ENCODE results near the gene PCDH9. TPM values are rescaled to one million over a fixed set of nuclear protein-coding genes. Genes with fewer than 3 reads are reported as not detected.
"Not testable (repeated sequence)": the region's sequence is repeated elsewhere in the genome, so short reads cannot be mapped to it uniquely, and the experiment has no call there.

Gene PCDH9
- total RNA-seq, 1 donor from 2014 or later, result 10.4 TPM

DNA sequence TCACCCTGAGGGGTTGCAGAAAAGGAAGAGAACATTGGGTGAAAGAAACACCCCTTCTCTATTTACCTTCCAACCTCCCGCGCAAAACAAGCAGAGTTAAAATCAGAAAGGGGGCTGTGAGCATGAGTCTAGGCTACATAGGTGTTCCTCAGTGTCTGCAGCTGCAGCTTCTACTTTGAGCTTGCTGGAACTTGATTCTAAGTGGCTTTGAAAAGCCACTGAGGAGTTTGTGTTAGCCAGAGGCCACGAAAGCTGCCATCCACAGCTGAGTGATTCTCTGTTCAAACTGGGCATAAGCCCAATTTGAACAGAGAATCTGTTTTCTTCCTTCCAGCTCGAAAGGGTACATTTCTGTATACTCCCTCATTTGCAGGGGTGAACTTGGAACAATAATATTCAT, 343.9 kb downstream of the PCDH9 start:
- no peaks in the 10 kb centered on the region for H3K36me3 Mint-ChIP-seq (ENCODE audit: low read depth, unreplicated experiment)
- H3K9me3 Mint-ChIP-seq (ENCODE audit: unreplicated experiment), result no peaks in the 10 kb centered on the region
- Histone ChIP-seq H3K4me1 (ENCODE audit: insufficient read depth, low read length) (no peaks in the 10 kb centered on the region), H3K9me3 (ENCODE audit: insufficient read depth, low read depth, low read length) (no peaks in the 10 kb centered on the region), H3K27ac (ENCODE audit: low read depth, low read length) (no peak overlapping the region), H3K4me2 (ENCODE audit: low read length) (no peak overlapping the region), H3K9ac (ENCODE audit: low read length) (no peak overlapping the region), H3K79me2 (ENCODE audit: insufficient read depth, low read length) (no peaks in the 10 kb centered on the region), H3K36me3 (ENCODE audit: insufficient read depth, low read length) (no peaks in the 10 kb centered on the region), H3K27me3 (ENCODE audit: insufficient read depth, low read length) (no peaks in the 10 kb centered on the region), H2AFZ (ENCODE audit: low read depth, low read length) (no peak overlapping the region), H4K20me1 (ENCODE audit: insufficient read depth, low read length) (no peaks in the 10 kb centered on the region), H3K4me3 (ENCODE audit: insufficient read depth, low read depth, low read length) (no peak overlapping the region)
- H3K4me3 Mint-ChIP-seq (ENCODE audit: unreplicated experiment), result no peak overlapping the region
- DNase-seq (ENCODE audit: low read depth), result no peak
- H3K27ac Mint-ChIP-seq (ENCODE audit: unreplicated experiment), result no peak overlapping the region
- no peak for TF ChIP-seq EZH2 (IDR thresholded peaks at IDR 0.05; ENCODE audit: insufficient read depth, low read length)
- TF ChIP-seq, protein P1, sequence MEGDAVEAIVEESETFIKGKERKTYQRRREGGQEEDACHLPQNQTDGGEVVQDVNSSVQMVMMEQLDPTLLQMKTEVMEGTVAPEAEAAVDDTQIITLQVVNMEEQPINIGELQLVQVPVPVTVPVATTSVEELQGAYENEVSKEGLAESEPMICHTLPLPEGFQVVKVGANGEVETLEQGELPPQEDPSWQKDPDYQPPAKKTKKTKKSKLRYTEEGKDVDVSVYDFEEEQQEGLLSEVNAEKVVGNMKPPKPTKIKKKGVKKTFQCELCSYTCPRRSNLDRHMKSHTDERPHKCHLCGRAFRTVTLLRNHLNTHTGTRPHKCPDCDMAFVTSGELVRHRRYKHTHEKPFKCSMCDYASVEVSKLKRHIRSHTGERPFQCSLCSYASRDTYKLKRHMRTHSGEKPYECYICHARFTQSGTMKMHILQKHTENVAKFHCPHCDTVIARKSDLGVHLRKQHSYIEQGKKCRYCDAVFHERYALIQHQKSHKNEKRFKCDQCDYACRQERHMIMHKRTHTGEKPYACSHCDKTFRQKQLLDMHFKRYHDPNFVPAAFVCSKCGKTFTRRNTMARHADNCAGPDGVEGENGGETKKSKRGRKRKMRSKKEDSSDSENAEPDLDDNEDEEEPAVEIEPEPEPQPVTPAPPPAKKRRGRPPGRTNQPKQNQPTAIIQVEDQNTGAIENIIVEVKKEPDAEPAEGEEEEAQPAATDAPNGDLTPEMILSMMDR (IDR thresholded peaks at IDR 0.05; ENCODE audit: insufficient read depth, low read depth, low read length), result no peak
- no peak for FAIRE-seq
- no peaks in the 10 kb centered on the region for H3K4me1 Mint-ChIP-seq (ENCODE audit: low read depth, unreplicated experiment)
- no peaks in the 10 kb centered on the region for H3K27me3 Mint-ChIP-seq (ENCODE audit: low read depth, unreplicated experiment)

- H3K9me3 Mint-ChIP-seq (ENCODE audit: unreplicated experiment); H3K27ac Mint-ChIP-seq (ENCODE audit: unreplicated experiment); H3K9me3 ChIP-seq (ENCODE audit: insufficient read depth, low read depth, low read length); H3K4me1 ChIP-seq (ENCODE audit: insufficient read depth, low read length); H3K9ac ChIP-seq (ENCODE audit: low read length); H3K36me3 ChIP-seq (ENCODE audit: insufficient read depth, low read length); H3K27me3 ChIP-seq (ENCODE audit: insufficient read depth, low read length); H3K4me2 ChIP-seq (ENCODE audit: low read length); H4K20me1 ChIP-seq (ENCODE audit: insufficient read depth, low read length); H3K4me3 ChIP-seq (ENCODE audit: insufficient read depth, low read depth, low read length); H3K27me3 Mint-ChIP-seq (ENCODE audit: low read depth, unreplicated experiment); H2AFZ ChIP-seq (ENCODE audit: low read depth, low read length); H3K27ac ChIP-seq (ENCODE audit: low read depth, low read length); DNase-seq (ENCODE audit: low read depth); H3K4me1 Mint-ChIP-seq (ENCODE audit: low read depth, unreplicated experiment); H3K4me3 Mint-ChIP-seq (ENCODE audit: unreplicated experiment); H3K79me2 ChIP-seq (ENCODE audit: insufficient read depth, low read length); FAIRE-seq; H3K36me3 Mint-ChIP-seq (ENCODE audit: low read depth, unreplicated experiment): not testable (repeated sequence)
These were observed 349.0 kb downstream of the PCDH9 start for GRCh38 chr13:66881170-66881569.

DNA sequence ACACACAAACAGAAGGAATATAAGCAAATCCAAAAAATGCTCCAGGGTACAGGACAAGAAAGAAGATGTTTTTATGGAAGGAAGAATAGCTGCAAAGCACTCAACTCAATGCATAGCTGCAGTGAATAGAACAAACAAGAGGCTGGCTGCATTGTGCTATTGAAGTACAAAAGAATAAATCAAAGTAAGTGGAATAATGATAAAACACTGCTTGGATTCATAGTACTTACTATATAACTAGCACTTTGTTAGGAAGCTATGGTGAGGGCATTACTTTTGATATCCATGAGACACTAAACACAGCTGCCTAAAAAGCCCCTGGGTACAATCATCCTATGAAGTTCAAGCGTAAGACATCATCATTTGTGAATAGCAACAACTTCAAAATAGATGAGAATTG, 350.1 kb downstream of the PCDH9 start:
- no peak overlapping the region for H2AFZ ChIP-seq (ENCODE audit: low read depth, low read length)

More for the DNA sequence above, 350.1 kb downstream of the PCDH9 start:
- Mint-ChIP-seq H3K36me3 (ENCODE audit: low read depth, unreplicated experiment) (no peaks in the 10 kb centered on the region), H3K9me3 (ENCODE audit: unreplicated experiment) (no peaks in the 10 kb centered on the region), H3K27me3 (ENCODE audit: low read depth, unreplicated experiment) (no peaks in the 10 kb centered on the region), H3K4me1 (ENCODE audit: low read depth, unreplicated experiment) (no peaks in the 10 kb centered on the region), H3K4me3 (ENCODE audit: unreplicated experiment) (no peak overlapping the region), H3K27ac (ENCODE audit: unreplicated experiment) (no peak overlapping the region)
- TF ChIP-seq, protein P1 (IDR thresholded peaks at IDR 0.05; ENCODE audit: insufficient read depth, low read depth, low read length), result no peak
- no peak for TF ChIP-seq EZH2 (IDR thresholded peaks at IDR 0.05; ENCODE audit: insufficient read depth, low read length)
- Histone ChIP-seq H3K4me3 (ENCODE audit: insufficient read depth, low read depth, low read length) (no peak overlapping the region), H3K4me1 (ENCODE audit: insufficient read depth, low read length) (no peaks in the 10 kb centered on the region), H3K27ac (ENCODE audit: low read depth, low read length) (no peak overlapping the region), H3K9ac (ENCODE audit: low read length) (no peak overlapping the region), H4K20me1 (ENCODE audit: insufficient read depth, low read length) (no peaks in the 10 kb centered on the region), H3K36me3 (ENCODE audit: insufficient read depth, low read length) (no peaks in the 10 kb centered on the region), H3K27me3 (ENCODE audit: insufficient read depth, low read length) (no peaks in the 10 kb centered on the region), H3K4me2 (ENCODE audit: low read length) (no peak overlapping the region), H3K9me3 (ENCODE audit: insufficient read depth, low read depth, low read length) (no peaks in the 10 kb centered on the region), H3K79me2 (ENCODE audit: insufficient read depth, low read length) (no peaks in the 10 kb centered on the region)
- FAIRE-seq, result no peak
- DNase-seq (ENCODE audit: low read depth), result no peak

All from astrocyte (in vitro differentiated cells and primary cell).